22Rv1 (cell line): ENCODE data around the gene CPLX3.

ENCODE experiments used
- H3K27ac ChIP-seq: fragments of 450-650 bp; 2 replicates; pipeline ENCODE4 v1.5.1; 2017
- ZFX ChIP-seq: fragments of 450-650 bp; IDR thresholded peaks from 2 replicates; pipeline ENCODE4 v1.6.1; 2017; ENCODE audit warnings: antibody characterized with exemption, borderline replicate concordance
- TF ChIP-seq, protein P1 (sequence below): fragments of 450-650 bp; IDR thresholded peaks from 2 replicates; pipeline ENCODE4 v1.5.1; 2017; ENCODE audit warnings: mild to moderate bottlenecking

Gene CPLX3

DNA sequence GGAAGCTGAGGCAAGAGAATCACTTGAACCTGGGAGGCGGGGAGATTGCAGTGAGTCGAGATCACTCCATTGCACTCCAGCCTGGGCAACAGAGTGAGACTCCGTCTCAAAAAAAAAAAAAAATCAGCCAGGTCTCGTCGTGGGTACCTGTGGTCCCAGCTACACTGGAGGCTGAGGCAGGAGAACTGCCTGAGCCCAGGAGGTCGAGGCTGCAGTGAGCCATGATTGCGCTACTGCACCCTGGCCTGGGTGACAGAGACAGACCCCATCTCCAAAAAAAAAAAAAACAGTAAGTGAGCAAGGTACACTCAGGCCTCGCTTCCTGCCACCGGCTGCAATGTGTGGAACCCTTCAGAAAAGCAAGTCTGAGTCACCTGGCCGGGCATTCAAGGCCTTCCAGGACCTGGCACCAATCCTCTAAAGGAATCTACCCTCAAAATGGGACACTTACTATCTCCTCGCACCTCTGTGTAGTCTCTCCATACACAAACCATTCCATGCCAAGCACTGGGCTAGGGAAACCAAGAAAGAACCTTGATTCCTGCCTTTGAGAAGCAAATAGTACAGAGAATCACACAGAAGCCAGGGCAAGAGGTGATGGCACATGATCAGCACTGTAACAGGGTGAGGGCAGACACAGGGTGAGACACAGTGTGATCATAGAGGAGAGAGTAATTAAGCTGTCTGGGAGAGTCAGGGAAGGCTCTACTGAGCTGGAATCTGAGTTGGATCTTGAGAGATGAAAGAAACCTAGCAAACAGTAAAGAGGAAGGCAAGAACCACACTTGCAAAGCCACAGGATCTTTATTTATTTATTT is 37.0 kb downstream of the CPLX3 start:
- TF ChIP-seq, protein P1, sequence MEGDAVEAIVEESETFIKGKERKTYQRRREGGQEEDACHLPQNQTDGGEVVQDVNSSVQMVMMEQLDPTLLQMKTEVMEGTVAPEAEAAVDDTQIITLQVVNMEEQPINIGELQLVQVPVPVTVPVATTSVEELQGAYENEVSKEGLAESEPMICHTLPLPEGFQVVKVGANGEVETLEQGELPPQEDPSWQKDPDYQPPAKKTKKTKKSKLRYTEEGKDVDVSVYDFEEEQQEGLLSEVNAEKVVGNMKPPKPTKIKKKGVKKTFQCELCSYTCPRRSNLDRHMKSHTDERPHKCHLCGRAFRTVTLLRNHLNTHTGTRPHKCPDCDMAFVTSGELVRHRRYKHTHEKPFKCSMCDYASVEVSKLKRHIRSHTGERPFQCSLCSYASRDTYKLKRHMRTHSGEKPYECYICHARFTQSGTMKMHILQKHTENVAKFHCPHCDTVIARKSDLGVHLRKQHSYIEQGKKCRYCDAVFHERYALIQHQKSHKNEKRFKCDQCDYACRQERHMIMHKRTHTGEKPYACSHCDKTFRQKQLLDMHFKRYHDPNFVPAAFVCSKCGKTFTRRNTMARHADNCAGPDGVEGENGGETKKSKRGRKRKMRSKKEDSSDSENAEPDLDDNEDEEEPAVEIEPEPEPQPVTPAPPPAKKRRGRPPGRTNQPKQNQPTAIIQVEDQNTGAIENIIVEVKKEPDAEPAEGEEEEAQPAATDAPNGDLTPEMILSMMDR: no peak
- no peak for TF ChIP-seq ZFX
- H3K27ac ChIP-seq: no peak overlapping the region

DNA sequence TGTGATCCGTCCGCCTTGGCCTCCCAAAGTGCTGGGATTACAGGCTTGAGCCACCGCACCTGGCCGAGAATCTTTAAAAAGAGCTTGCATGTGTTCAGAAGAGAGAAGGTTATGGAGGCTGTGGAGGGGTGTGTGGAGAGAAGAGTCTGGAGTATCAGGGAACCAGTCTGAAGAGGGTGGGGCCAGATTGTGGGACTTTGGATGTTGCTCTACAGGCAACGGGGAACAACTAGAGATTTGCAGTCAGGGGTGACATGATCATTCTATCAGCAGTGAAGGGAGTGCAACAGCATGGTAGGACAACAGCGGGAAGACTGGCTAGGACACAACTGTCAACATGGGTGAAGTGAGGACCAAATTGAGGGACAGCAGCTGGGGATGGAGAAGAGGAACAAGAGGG is 37.9 kb downstream of the CPLX3 start:
- H3K27ac ChIP-seq: no peak overlapping the region
- TF ChIP-seq, protein P1: no peak
- no peak for TF ChIP-seq ZFX

DNA sequence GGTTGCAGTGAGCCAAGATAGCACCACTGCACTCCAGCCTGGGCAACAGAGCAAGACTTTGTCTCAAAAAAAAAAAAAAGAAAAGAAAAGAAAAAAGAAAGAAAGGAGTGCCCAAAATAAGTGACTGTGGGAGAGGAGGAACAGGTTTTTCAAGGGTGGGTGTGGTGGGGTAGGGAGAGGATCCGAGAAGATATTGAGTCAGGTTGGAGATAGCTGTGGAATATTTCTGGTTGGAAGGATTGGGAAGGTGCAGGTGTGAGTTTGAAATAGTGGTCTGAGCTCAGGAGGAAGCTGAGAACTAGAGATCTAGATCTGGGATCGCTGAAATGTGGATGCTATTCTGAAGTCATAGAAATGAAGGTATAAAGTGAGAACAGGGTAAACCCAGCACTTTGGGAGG is 38.9 kb downstream of the CPLX3 start:
- TF ChIP-seq, protein P1: no peak
- TF ChIP-seq ZFX: no peak
- H3K27ac ChIP-seq: no peak overlapping the region

DNA sequence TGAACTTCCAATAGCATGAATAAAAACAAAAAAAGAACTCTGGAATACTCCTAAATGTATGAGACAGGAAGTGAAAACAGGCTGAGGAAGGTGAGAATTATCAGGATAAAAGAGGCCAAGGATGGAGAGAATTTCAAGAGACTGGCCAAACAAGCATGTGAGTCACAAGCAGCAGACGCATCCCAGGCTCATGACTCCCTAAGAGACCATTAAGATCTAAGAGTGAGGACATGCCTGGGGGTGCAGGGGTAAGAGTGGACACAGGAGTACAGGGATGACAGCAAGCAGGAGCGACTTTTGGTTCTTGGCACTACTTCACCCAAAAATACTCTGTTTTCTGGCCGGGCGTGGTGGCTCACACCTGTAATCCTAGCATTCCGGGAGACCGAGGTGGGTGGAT is 39.7 kb downstream of the CPLX3 start:
- TF ChIP-seq ZFX: no peak
- TF ChIP-seq, protein P1: no peak
- H3K27ac ChIP-seq: no peak overlapping the region

DNA sequence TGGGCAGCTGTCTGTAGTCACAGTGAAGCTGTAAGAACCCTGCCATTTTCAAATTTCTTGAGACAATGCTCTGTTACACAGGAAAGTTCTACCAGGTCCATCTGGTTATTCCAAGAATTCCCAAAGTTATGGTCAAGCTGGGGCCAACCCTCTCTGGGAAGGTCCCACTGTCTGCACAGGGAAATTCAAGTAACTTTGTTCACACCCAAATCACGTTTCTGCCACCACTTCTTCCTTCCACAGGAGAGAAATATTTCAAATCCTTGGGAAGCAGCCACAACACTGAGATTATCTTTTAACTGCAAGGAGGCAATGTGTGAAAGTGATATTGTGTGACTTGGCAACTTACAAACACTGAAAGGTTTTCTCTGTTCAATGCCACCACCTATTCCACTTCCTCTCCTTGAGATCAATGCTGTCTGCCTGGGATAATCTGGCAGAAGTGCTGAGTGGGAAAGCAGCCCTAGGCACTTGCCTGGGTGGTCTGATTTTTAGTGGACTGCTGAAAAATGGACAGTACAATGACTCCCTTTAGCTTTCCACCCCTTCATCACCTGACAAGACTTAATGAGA is 41.1 kb downstream of the CPLX3 start:
- TF ChIP-seq ZFX: no peak
- TF ChIP-seq, protein P1: no peak

DNA sequence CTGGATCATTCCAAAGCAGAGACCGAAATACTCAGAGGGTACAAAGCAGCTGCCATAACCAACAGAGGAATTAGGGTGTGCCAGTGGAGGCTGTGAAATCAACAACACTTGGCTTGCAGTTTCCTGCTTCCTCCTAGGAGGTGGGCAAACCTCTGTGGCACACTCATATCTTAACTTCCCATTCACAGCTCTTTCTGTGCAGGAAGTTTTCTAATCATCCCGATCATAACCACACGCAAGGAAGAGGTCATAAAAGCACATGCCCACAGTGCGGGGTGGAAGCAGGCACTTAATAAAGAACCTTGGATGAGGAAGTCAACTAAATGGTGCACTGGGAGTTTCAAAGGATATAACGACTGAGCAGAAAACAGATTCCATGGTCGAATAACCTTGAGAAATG is 41.6 kb downstream of the CPLX3 start:
- TF ChIP-seq, protein P1: no peak
- no peak for TF ChIP-seq ZFX
- no peak overlapping the region for H3K27ac ChIP-seq

More for the DNA sequence above, 41.1 kb downstream of the CPLX3 start:
- no peak overlapping the region for H3K27ac ChIP-seq

DNA sequence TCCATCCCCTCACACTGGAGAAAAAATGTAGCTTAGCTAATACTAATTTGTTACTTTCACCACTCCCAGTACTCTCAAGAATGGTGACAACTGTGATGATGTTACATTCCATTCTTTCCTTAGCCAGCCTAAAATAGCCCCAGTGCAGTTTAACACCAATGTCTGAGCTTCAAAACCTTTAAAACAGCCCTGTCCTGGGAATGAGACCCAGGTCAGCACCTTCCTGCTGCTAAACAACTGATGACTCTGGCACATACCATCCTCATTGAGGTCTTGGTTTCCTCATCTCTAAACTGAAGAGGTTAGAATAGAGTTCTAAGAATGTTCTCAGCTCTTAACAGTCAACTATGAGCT is 42.9 kb downstream of the CPLX3 start:
- H3K27ac ChIP-seq: no peak overlapping the region
- TF ChIP-seq ZFX: no peak
- TF ChIP-seq, protein P1: no peak
